ENCODE measurements around the gene METTL26. TPM values are rescaled to one million over a fixed set of nuclear protein-coding genes. Genes with fewer than 3 reads are reported as not detected.

METTL26 gene
- total and polyA plus RNA-seq, 9 of the 15 experiments (the other 6 are each of a cell fraction or from before 2014, with no cell fraction given) = 7.3 to 262 (median 80.9) TPM

DNA sequence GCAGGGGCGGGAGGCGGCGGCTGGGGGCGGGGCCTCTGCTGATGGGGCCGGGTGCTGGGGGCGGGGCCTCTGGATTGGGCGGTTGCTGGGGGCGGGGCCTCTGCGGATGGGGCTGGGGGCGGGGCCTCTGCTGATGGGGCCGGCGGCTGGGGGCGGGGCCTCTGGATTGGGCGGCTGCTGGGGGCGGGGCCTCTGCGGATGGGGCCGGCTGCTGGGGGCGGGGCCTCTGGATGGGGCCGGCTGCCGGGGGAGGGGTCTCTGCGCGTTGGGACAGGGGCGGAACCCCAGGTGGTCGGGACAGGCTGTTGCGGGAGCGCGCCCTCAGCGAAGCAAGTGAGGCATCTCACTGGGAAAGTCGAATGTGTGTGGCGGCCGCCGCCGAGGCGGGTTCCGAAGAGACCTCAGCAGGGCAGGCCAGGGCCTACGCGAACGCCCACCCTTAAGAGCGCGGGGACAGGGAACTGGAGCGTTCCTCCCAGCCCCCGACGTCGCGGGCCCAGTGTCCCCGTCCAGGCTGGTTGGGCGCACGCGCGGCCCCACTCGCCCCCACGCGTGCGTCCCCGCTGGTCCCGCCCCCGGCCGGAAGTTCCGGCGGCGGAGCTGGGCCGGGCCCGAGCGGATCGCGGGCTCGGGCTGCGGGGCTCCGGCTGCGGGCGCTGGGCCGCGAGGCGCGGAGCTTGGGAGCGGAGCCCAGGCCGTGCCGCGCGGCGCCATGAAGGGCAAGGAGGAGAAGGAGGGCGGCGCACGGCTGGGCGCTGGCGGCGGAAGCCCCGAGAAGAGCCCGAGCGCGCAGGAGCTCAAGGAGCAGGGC, 43.9 kb upstream of the METTL26 start, which contains the start of gene STUB1 (continued):
- peak in 1 of 2 experiments; percentile 56; a peak in 2 of 4 replicates for TF ChIP-seq NONO (IDR thresholded peaks at IDR 0.05; ENCODE audit: low read depth in 2 of 2, low read length in 1 of 2)
- TF ChIP-seq, protein P1, sequence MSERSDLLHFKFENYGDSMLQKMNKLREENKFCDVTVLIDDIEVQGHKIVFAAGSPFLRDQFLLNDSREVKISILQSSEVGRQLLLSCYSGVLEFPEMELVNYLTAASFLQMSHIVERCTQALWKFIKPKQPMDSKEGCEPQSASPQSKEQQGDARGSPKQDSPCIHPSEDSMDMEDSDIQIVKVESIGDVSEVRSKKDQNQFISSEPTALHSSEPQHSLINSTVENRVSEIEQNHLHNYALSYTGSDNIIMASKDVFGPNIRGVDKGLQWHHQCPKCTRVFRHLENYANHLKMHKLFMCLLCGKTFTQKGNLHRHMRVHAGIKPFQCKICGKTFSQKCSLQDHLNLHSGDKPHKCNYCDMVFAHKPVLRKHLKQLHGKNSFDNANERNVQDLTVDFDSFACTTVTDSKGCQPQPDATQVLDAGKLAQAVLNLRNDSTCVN (CRISPR knock-in tag; IDR thresholded peaks at IDR 0.05) = no peak
- TF ChIP-seq NBN (IDR thresholded peaks at IDR 0.05; ENCODE audit: low read depth) = no peak
- TF ChIP-seq HDAC1 (IDR thresholded peaks at IDR 0.05) = peak in 1 of 2 experiments; percentile 77; a peak in 2 of 4 replicates
- TF ChIP-seq CXXC5 (CRISPR knock-in tag; IDR thresholded peaks at IDR 0.05) = peak; percentile 96
- TF ChIP-seq, protein P2, sequence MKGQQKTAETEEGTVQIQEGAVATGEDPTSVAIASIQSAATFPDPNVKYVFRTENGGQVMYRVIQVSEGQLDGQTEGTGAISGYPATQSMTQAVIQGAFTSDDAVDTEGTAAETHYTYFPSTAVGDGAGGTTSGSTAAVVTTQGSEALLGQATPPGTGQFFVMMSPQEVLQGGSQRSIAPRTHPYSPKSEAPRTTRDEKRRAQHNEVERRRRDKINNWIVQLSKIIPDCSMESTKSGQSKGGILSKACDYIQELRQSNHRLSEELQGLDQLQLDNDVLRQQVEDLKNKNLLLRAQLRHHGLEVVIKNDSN (CRISPR knock-in tag; IDR thresholded peaks at IDR 0.05) = no peak
- TF ChIP-seq, protein P3, sequence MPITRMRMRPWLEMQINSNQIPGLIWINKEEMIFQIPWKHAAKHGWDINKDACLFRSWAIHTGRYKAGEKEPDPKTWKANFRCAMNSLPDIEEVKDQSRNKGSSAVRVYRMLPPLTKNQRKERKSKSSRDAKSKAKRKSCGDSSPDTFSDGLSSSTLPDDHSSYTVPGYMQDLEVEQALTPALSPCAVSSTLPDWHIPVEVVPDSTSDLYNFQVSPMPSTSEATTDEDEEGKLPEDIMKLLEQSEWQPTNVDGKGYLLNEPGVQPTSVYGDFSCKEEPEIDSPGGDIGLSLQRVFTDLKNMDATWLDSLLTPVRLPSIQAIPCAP (CRISPR knock-in tag; IDR thresholded peaks at IDR 0.05; ENCODE audit: borderline replicate concordance) = no peak
- no peak for TF ChIP-seq MECOM (CRISPR knock-in tag; IDR thresholded peaks at IDR 0.05)
- no peak for TF ChIP-seq NFYB (IDR thresholded peaks at IDR 0.05; ENCODE audit: extremely low read depth, insufficient read length)
- TF ChIP-seq, protein P4, sequence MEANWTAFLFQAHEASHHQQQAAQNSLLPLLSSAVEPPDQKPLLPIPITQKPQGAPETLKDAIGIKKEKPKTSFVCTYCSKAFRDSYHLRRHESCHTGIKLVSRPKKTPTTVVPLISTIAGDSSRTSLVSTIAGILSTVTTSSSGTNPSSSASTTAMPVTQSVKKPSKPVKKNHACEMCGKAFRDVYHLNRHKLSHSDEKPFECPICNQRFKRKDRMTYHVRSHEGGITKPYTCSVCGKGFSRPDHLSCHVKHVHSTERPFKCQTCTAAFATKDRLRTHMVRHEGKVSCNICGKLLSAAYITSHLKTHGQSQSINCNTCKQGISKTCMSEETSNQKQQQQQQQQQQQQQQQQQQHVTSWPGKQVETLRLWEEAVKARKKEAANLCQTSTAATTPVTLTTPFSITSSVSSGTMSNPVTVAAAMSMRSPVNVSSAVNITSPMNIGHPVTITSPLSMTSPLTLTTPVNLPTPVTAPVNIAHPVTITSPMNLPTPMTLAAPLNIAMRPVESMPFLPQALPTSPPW (CRISPR knock-in tag; IDR thresholded peaks at IDR 0.05) = peak; percentile 84
- no peak for TF ChIP-seq KDM2B (CRISPR knock-in tag; IDR thresholded peaks at IDR 0.05)
- no peak for TF ChIP-seq HDAC8 (tag; IDR thresholded peaks at IDR 0.05)
- peak; percentile 86; the same call in 1 of the 2 replicates for TF ChIP-seq PHF8 (IDR thresholded peaks at IDR 0.05; ENCODE audit: borderline replicate concordance, low read length)
- TF ChIP-seq SNRNP70 (optimal IDR thresholded peaks at IDR 0.05; ENCODE audit: low read depth, low read length) = no peak
- no peak for TF ChIP-seq GABPB2 (CRISPR knock-in tag; conservative IDR thresholded peaks at IDR 0.05)
- TF ChIP-seq, protein P5, sequence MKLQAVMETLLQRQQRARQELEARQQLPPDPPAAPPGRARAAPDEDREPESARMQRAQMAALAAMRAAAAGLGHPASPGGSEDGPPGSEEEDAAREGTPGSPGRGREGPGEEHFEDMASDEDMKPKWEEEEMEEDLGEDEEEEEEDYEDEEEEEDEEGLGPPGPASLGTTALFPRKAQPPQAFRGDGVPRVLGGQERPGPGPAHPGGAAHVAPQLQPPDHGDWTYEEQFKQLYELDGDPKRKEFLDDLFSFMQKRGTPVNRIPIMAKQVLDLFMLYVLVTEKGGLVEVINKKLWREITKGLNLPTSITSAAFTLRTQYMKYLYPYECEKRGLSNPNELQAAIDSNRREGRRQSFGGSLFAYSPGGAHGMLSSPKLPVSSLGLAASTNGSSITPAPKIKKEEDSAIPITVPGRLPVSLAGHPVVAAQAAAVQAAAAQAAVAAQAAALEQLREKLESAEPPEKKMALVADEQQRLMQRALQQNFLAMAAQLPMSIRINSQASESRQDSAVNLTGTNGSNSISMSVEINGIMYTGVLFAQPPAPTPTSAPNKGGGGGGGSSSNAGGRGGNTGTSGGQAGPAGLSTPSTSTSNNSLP (IDR thresholded peaks at IDR 0.05; ENCODE audit: borderline replicate concordance, low read depth, low read length) = no peak
- no peak for TF ChIP-seq ZNF584 (CRISPR knock-in tag; IDR thresholded peaks at IDR 0.05; ENCODE audit: low read depth)
